Activated T-helper 1 cell treated with anti-CD3 and anti-CD28 coated beads, Interleukin-12 subunit alpha, Interleukin-12 subunit beta, Interleukin-2, Interleukin-4 antibody, amounts not matched to agents 30 ng/mL and 10 ng/mL and 1 ng/mL, durations not matched to agents 14 hours and 24 hours and 36 hours (primary cell): Measurements from ENCODE around the gene MAP3K9. TPM values are rescaled to one million over a fixed set of nuclear protein-coding genes. Genes with fewer than 3 reads are reported as not detected.
A peak's percentile ranks its signal among the peaks of the same experiment; 100 is the strongest.

Experiments used
- DNase-seq: peaks from one replicate; pipeline ENCODE4 v3.0.0; 2021; ENCODE audit warnings: low spot score
- H3K27ac Mint-ChIP-seq: one replicate; pipeline ENCODE4 v1.8.0; 2021; ENCODE audit warnings: mild to moderate bottlenecking, mixed read lengths
- H3K27me3 Mint-ChIP-seq: one replicate; pipeline ENCODE4 v1.8.0; 2022; ENCODE audit warnings: mild to moderate bottlenecking, moderate library complexity, mixed read lengths; ENCODE audit not compliant: insufficient read depth
- H3K36me3 Mint-ChIP-seq: one replicate; pipeline ENCODE4 v1.8.0; 2021; ENCODE audit warnings: low read depth, mixed read lengths
- H3K4me1 Mint-ChIP-seq: one replicate; pipeline ENCODE4 v1.8.0; 2021; ENCODE audit warnings: low read depth, mixed read lengths
- H3K4me3 Mint-ChIP-seq: one replicate; pipeline ENCODE4 v1.8.0; 2021; ENCODE audit warnings: mild to moderate bottlenecking, moderate library complexity, mixed read lengths
- H3K9me3 Mint-ChIP-seq: one replicate; pipeline ENCODE4 v1.8.0; 2021; ENCODE audit warnings: mixed read lengths
- intact Hi-C: fragments of 100-400 bp; cut with micrococcal nuclease; formaldehyde crosslinking; loops from one replicate; pipeline ENCODE4 v1.15.1; 2024
- total RNA-seq: library from RNA; stranded (reverse); gene quantifications from 2 replicates; pipeline ENCODE4 v1.2.3, GENCODE V29; 2022

The MAP3K9 gene
- total RNA-seq, 1 donor from 2014 or later = 4.1 TPM

DNA sequence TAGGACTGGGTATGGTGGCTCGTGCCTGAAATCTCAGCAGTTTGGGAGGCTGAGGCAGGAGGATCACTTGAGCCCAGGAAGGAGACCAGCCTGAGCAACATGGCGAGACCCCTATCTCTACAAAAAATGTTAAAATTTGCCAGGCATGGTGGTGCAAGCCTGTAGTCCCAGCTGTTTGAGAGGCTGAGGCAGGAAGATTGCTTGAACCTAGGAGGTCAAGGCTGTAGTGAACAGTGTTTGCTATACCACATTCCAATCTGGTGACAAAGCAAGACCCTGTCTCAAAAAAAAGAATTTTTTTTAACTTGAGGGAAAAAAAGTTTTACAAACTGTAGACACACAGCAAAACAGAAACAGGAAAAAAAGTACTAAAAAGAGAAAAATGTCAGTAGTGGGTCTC is 2.3 kb upstream of the MAP3K9 start:
- no peaks in the 10 kb centered on the region for H3K27me3 Mint-ChIP-seq
- H3K27ac Mint-ChIP-seq = no peak overlapping the region
- intact Hi-C loops = loop anchor here (2.0 kb wide), 1 partner anchor 453 kb away; the partner anchor contains the start of gene COX16
- H3K4me1 Mint-ChIP-seq = peaks cover 10% of the 10 kb centered on the region
- DNase-seq = no peak
- H3K36me3 Mint-ChIP-seq = no peaks in the 10 kb centered on the region
- no peak overlapping the region for H3K4me3 Mint-ChIP-seq
- no peaks in the 10 kb centered on the region for H3K9me3 Mint-ChIP-seq

DNA sequence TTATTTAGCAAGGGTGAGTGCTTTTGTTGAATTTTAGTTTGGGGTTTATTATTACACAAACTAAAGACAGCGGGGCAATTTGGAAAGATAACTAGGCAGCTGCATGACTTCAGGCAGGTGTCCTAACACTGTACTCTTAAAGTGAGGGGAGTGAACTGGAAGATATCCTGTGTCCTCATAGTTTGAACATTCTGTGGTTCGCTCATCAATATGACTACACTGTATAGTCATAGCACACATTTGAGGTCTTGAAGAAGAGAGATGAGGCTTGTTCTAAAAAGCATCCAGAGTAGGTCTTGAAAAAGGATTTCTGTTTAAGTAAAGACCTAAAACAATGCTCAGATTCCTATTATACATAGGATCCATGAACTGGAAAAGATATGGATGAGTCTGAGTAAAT is 1.7 kb upstream of the MAP3K9 start:
- intact Hi-C loops = loop anchor here (2.0 kb wide), 1 partner anchor 452 kb away; the partner anchor contains the start of gene COX16
- no peaks in the 10 kb centered on the region for H3K36me3 Mint-ChIP-seq
- H3K9me3 Mint-ChIP-seq = no peaks in the 10 kb centered on the region
- H3K4me1 Mint-ChIP-seq = peaks cover 11% of the 10 kb centered on the region
- no peak overlapping the region for H3K27ac Mint-ChIP-seq
- no peaks in the 10 kb centered on the region for H3K27me3 Mint-ChIP-seq
- DNase-seq = no peak
- no peak overlapping the region for H3K4me3 Mint-ChIP-seq

DNA sequence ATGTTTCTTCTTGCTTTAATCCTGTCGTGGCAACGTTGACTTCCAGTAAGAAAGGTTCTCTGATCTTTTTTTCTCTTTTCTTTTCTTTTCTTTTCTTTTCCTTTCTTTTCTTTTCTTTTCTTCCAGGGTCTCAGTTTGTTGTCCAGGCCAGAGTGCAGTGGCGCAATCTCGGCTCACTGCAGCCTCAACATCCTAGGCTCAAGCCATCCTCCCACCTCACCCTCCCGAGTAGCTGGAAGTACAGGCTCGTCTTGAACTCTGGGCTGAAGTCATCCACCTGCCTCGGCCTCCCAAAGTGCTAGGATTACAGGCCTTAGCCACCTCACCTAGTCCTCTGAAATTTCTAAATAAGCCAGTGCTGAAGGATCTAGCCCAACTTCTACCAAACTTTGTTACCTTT is 1.3 kb upstream of the MAP3K9 start:
- Mint-ChIP-seq H3K27ac (no peak overlapping the region), H3K4me3 (no peak overlapping the region), H3K9me3 (no peaks in the 10 kb centered on the region), H3K36me3 (no peaks in the 10 kb centered on the region), H3K4me1 (peaks cover 11% of the 10 kb centered on the region), H3K27me3 (no peaks in the 10 kb centered on the region)
- DNase-seq = no peak
- intact Hi-C loops = loop anchor here (2.0 kb wide), 1 partner anchor 452 kb away; the partner anchor contains the start of gene COX16

DNA sequence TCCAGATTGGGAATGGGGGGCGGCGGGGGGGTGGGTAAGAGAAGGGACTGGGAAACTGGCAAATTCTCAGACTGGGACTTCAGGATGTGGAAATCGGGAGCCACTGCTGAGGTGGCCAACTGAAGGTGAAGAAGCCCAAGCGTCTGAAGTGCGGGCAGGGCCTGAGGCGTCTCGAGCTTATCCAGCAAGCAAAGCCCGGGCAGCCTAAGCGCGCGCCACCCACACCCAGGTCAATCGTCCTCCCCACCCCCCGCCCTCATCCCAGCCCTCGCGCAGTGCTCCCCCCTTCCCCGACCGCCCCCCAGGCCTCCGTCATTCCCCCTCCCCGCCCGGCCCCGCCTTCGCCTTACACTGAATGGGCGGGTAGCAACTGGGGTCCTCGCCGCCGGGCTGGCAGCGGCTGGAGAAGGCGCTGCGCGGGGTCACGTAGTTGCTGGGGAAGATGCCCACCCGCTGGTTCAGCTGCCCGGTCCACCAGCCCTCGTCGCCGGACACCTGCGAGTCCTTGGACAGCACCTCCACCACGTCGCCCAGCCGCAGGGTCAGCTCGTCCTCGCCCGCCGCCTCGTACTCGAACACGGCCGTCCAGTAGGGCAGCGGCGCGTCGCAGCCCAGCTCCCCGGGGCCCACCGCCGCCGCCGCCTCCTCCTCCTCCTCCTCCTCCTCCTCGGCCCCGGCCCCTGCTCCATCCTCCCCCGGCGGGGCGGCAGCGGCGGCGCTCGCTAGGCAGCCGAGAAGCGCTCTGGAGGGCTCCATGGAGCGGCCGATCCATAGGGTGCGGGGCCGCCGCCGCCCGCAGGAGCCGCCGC is 693 bp downstream of the MAP3K9 start:
- Mint-ChIP-seq H3K4me3 (peak overlapping the region; percentile 71), H3K36me3 (no peaks in the 10 kb centered on the region), H3K4me1 (peaks cover 11% of the 10 kb centered on the region), H3K27ac (peak overlapping the region; percentile 59), H3K27me3 (no peaks in the 10 kb centered on the region), H3K9me3 (no peaks in the 10 kb centered on the region)
- DNase-seq = peak; percentile 21
- intact Hi-C loops = loop anchor here (1.0 to 5.0 kb wide), 6 partner anchors 9 to 208 kb away; partner anchors contain the start of genes MED6 and TTC9

DNA sequence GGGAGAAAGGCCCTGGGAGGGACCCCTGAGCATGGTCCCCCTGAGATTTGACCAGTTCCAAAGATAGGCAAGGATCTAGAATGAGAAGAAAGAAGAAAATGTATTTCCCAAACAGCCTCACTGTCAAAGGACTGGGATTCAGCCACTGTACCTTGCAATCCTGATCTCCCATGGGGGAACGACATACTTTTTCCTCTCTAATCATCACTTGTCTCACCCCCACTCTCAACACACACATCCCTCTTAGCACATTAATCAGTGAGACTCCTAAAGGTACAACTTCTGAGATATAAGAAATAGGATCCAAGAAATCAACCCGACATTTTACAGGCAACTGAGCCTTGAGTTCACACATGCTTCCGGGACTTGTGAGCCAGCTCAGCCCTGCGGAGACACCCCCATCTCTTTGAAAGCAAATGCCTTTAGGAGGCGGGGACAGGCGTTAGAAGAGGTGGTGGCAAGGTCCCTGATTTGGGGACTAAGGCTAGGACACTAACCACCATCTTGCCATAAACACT is 1.4 kb downstream of the MAP3K9 start:
- DNase-seq = peak; percentile 49
- Mint-ChIP-seq H3K4me3 (peak overlapping the region; percentile 71), H3K36me3 (no peaks in the 10 kb centered on the region), H3K4me1 (peaks cover 11% of the 10 kb centered on the region), H3K9me3 (no peaks in the 10 kb centered on the region), H3K27me3 (no peaks in the 10 kb centered on the region), H3K27ac (peak overlapping the region; percentile 59)
- intact Hi-C loops = loop anchor here (2.0 to 5.0 kb wide), 4 partner anchors 15 to 185 kb away; partner anchors contain the start of gene TTC9

DNA sequence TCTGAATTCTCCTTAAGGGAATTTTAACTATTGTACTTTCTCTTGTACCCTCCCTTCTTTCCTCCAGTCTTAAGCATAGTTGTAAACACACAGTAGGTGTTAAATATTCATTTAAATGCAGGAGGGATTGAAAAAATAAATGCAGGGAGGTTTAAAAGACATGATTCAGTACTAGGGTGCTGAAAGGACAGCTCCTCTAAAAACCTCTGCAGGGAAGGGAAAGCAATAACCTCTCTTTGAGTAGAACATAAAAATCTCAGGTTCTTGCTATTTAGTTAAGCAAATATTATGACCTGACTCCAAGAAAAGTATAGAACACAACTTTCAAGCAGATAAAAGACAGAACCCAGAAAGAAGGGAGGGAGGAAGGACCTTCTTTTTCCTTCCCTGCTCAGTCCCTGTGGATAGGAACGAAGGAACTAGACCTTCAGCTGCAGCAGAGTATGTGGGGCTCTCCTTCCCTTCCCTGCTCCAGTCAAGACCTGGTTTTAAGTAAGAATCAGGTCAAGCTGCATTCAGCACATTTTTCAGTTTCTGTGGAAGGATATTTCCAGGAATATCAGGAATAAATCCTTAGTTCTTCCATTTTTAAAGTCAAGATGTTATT is 4.7 kb downstream of the MAP3K9 start:
- no peak overlapping the region for H3K4me3 Mint-ChIP-seq

DNA sequence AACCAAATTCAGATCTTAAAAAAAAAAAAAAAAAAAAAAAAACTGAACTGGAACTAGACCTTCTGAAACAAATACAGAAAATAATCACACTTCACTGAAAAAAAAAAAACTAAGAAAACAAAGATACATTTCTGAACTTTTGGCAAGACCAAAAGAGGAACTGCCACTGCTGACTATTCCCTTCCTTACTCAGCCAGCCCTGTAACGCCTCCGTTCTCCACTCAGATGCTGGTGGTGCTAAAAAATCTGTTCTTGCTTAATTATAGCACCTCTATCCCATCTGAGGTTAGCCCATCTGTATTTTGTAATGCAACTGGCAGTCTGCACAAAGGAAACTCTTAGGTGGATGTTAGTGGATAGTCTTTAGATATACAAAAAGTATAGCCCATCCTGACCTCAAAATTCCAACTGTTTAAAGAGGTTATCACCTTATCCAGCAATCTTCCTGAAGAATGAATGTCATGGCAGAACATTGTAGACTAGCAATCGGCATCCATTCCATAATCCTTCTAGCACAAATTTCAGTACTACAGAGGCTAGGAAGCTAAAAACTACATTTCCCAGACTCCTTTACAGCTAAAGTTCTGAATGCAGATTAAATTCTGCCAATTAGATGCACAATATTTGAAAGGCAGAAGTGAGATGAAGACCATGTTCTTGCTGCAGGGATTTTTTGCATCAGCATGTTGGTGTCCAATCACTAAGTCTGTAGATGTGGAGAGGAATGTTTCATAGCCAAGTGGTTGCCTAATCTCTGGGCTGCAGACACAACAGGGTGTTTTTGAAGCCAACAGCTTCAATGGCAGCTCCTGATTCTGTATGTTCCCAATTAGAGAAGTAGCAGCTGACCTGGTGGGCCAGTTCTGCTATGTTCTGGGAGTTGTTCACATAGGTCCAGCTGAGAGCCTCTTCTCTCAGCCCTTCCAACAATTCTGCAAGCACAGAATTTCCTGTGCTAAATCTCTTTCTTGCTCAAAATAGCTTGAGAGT is 5.7 kb downstream of the MAP3K9 start:
- Mint-ChIP-seq H3K4me3 (no peak overlapping the region), H3K4me1 (peaks cover 11% of the 10 kb centered on the region), H3K9me3 (no peaks in the 10 kb centered on the region), H3K36me3 (peaks cover 9% of the 10 kb centered on the region), H3K27ac (no peak overlapping the region), H3K27me3 (no peaks in the 10 kb centered on the region)
- no peak for DNase-seq
- intact Hi-C loops = no loop called here

More for the DNA sequence above, 4.7 kb downstream of the MAP3K9 start:
- DNase-seq = no peak
- intact Hi-C loops = loop anchor here (5.0 kb wide), 1 partner anchor 162 kb away; the partner anchor contains the start of gene TTC9
- Mint-ChIP-seq H3K9me3 (no peaks in the 10 kb centered on the region), H3K36me3 (peaks cover 9% of the 10 kb centered on the region), H3K27me3 (no peaks in the 10 kb centered on the region), H3K4me1 (peaks cover 11% of the 10 kb centered on the region), H3K27ac (no peak overlapping the region)

DNA sequence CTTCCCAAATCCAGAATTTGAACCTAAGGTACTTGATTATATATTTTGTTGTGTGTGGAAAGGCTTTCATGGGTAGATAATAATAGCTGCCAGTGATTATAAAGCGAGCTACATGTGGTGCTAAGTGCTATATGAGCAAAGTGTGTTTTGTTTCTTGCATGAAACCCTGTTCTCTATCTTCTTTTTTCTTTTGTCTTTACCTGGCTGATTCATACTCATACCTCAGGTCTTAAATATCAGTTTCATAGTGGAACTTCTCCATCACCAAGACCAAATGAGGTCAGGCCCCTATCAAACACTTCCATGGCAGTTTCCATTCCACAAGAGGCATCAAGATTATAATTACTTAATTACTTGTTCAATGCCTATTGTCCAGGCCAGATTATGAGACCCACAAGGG is 6.9 kb downstream of the MAP3K9 start:
- H3K36me3 Mint-ChIP-seq = peaks cover 9% of the 10 kb centered on the region
- H3K4me1 Mint-ChIP-seq = peaks cover 4% of the 10 kb centered on the region
- intact Hi-C loops = no loop called here
- H3K27ac Mint-ChIP-seq = no peak overlapping the region
- H3K9me3 Mint-ChIP-seq = no peaks in the 10 kb centered on the region
- no peak overlapping the region for H3K4me3 Mint-ChIP-seq
- H3K27me3 Mint-ChIP-seq = no peaks in the 10 kb centered on the region
- no peak for DNase-seq

DNA sequence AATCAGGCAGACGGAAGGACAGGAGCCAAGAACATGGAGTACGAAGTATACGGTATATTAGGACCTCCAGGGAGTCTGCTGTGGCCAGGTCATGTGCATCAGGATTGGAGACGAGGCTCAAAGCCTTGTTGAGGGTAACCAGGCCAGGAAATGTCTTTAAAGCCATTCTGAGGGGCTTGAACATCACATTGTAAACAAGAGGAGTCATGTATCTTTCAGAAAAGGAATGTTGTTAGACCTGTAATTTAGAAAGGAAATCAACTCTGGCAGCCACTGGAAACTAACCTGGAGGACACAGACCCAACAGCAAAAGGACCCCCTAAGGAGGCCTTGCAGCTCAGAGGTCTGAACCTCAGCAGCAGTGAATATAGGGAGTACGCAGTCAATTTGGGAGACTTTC is 7.5 kb downstream of the MAP3K9 start:
- peaks cover 3% of the 10 kb centered on the region for H3K4me1 Mint-ChIP-seq
- H3K27ac Mint-ChIP-seq = no peak overlapping the region
- H3K9me3 Mint-ChIP-seq = no peaks in the 10 kb centered on the region
- H3K36me3 Mint-ChIP-seq = peaks cover 9% of the 10 kb centered on the region
- no peaks in the 10 kb centered on the region for H3K27me3 Mint-ChIP-seq
- no peak overlapping the region for H3K4me3 Mint-ChIP-seq
- intact Hi-C loops = no loop called here
- DNase-seq = no peak

DNA sequence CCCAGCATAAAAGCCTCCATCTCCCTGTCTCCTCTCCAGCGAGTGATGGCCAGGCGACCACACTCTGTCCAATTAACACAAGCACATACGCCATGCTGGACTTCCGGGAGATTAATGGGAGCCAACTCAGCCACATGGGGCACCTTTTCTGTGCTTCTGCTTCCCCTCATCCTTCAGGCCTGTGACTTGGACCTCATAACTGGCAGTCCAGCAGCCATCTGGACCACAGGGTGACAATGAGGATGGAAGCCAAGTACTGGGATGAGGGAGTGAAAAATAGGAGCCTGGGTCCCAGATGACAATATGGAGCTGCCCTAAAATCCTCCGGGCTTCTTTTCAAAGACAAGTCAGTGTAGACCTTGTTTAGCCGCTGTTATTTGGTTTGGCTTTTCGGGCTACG is 12.8 kb downstream of the MAP3K9 start:
- intact Hi-C loops = no loop called here
- H3K27ac Mint-ChIP-seq = no peak overlapping the region

DNA sequence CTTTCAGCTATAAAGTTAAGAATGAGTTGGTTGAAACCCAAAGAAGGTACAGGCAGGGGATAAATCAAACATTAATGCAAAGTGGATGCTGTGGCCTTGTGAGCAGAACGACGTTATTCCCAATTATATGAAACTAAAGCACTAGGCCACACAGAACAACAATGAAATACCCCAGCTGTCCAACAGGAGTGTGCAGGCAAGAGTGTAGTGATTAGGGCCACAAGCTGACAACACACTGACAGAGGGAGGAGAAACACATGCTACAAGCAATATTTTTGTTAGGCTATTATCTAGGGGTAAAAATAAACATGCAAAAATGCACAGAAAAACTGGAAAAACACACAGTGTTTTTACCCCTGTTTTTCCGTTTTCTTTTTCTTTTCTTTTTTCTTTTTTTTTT is 15.0 kb downstream of the MAP3K9 start:
- no peak overlapping the region for H3K4me3 Mint-ChIP-seq
- no peak for DNase-seq
- H3K27ac Mint-ChIP-seq = no peak overlapping the region
- no peaks in the 10 kb centered on the region for H3K36me3 Mint-ChIP-seq
- H3K4me1 Mint-ChIP-seq = no peaks in the 10 kb centered on the region
- no peaks in the 10 kb centered on the region for H3K27me3 Mint-ChIP-seq
- intact Hi-C loops = no loop called here
- no peaks in the 10 kb centered on the region for H3K9me3 Mint-ChIP-seq

More for the DNA sequence above, 12.8 kb downstream of the MAP3K9 start:
- Mint-ChIP-seq H3K27me3 (no peaks in the 10 kb centered on the region), H3K4me3 (no peak overlapping the region), H3K4me1 (no peaks in the 10 kb centered on the region), H3K9me3 (no peaks in the 10 kb centered on the region), H3K36me3 (peaks cover 9% of the 10 kb centered on the region)
- no peak for DNase-seq

DNA sequence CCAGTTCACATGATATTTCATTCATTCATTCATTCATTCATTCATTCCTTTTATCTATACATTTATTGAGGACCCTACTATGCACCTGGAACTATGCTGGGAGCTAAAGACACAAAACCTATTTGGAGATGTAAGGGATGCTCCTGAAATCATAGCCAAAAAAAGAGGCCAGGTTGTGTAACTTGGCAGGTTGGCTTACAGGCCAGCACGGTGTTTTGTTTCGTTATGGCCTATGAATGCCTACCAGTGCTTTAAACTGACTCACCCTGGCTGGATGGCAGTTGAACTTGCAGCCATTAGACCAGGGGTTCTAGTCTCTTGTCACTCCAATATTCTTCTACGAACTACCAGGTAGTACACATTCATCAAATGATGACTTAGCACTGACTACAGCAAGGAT is 15.7 kb downstream of the MAP3K9 start:
- no peaks in the 10 kb centered on the region for H3K36me3 Mint-ChIP-seq
- intact Hi-C loops = no loop called here
- H3K27me3 Mint-ChIP-seq = no peaks in the 10 kb centered on the region
- DNase-seq = no peak
- H3K4me3 Mint-ChIP-seq = no peak overlapping the region
- H3K9me3 Mint-ChIP-seq = no peaks in the 10 kb centered on the region
- no peaks in the 10 kb centered on the region for H3K4me1 Mint-ChIP-seq
- no peak overlapping the region for H3K27ac Mint-ChIP-seq
